ENCODE results near the gene MYRF. TPM values are rescaled to one million over a fixed set of nuclear protein-coding genes. Genes with fewer than 3 reads are reported as not detected.

Gene MYRF
- total and polyA plus RNA-seq, 2 donors (not counting 1 experiment from before 2014, with no cell fraction given) = 0.27 to 0.34 TPM

DNA sequence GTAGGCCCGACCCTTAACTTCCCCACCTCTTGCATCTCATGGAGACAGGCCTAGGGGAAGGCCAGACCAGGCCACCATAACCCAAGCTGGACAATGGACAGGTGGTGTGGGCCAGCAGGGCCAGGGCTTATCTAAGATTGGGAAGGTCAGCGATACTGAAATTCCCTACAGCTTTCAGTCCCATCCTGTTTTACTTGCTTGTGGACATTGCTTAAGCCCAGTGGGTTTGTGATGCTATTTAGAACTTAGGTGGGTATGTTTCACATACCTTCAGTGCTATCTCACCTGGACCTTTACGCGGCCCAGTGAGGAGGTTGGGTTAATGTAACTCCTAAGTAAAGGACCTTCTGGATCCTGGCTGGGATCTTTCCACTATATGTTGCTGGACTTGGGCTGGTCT is 77.4 kb downstream of the MYRF start:
- no peak overlapping the region for H3K27ac Mint-ChIP-seq
- Histone ChIP-seq H3K4me1 (ENCODE audit: control insufficient read depth in 2 of 2, insufficient read depth in 2 of 2, low read length in 2 of 2) (peaks cover 25 to 38% of the 10 kb centered on the region in 2 donors), H3K4me3 (ENCODE audit: control extremely low read depth in 1 of 5, extremely low read depth in 1 of 5, insufficient read depth in 1 of 5, low read depth in 2 of 5, low read length in 4 of 5) (no peak overlapping the region), H3K79me2 (ENCODE audit: control insufficient read depth, insufficient read depth, low read length) (no peaks in the 10 kb centered on the region), H3K27ac (ENCODE audit: low read length in 2 of 2) (no peak overlapping the region), H2AFZ (ENCODE audit: insufficient read depth, low read depth, low read length, poor library complexity, severe bottlenecking) (no peak overlapping the region), H3K4me2 (replicated peaks; ENCODE audit: low read depth, low read length, poor library complexity, severe bottlenecking) (no peak overlapping the region), H4K20me1 (ENCODE audit: control insufficient read depth, insufficient read depth, low read length, poor library complexity, severe bottlenecking) (no peaks in the 10 kb centered on the region), H3K9me3 (ENCODE audit: control extremely low read depth in 1 of 3, control insufficient read depth in 2 of 3, insufficient read depth in 1 of 3, low read length in 2 of 3) (peaks cover 0 to 3% (median 0%) of the 10 kb centered on the region in 3 donors), H3K27me3 (replicated peaks in 1 of 4; ENCODE audit: control extremely low read depth in 1 of 4, control insufficient read depth in 3 of 4, insufficient read depth in 4 of 4, low read length in 3 of 4) (peaks cover 0 to 13% (median 2%) of the 10 kb centered on the region in 4 experiments), H3K36me3 (replicated peaks in 1 of 2; ENCODE audit: control extremely low read depth in 1 of 2, control insufficient read depth in 1 of 2, extremely low read depth in 1 of 2, insufficient read depth in 2 of 2, low read length in 1 of 2) (no peaks in the 10 kb centered on the region), H3K9ac (ENCODE audit: low read length) (no peak overlapping the region)
- CTCF ChIA-PET = interaction anchor here (0.6 to 1.9 kb wide), 4 partner anchors 12 to 252 kb away, joined by 3 to 9 read pairs (median 4); no protein-coding TSS in a partner anchor
- TF ChIP-seq, protein P1, sequence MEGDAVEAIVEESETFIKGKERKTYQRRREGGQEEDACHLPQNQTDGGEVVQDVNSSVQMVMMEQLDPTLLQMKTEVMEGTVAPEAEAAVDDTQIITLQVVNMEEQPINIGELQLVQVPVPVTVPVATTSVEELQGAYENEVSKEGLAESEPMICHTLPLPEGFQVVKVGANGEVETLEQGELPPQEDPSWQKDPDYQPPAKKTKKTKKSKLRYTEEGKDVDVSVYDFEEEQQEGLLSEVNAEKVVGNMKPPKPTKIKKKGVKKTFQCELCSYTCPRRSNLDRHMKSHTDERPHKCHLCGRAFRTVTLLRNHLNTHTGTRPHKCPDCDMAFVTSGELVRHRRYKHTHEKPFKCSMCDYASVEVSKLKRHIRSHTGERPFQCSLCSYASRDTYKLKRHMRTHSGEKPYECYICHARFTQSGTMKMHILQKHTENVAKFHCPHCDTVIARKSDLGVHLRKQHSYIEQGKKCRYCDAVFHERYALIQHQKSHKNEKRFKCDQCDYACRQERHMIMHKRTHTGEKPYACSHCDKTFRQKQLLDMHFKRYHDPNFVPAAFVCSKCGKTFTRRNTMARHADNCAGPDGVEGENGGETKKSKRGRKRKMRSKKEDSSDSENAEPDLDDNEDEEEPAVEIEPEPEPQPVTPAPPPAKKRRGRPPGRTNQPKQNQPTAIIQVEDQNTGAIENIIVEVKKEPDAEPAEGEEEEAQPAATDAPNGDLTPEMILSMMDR (IDR thresholded peaks at IDR 0.05) = no peak
- no peak for TF ChIP-seq EZH2 (IDR thresholded peaks at IDR 0.05; ENCODE audit: borderline replicate concordance, insufficient read depth, low read depth, low read length, poor library complexity, severe bottlenecking)
- WGBS (ENCODE audit: insufficient coverage) = no CpG with 5 or more reads among the region's 4 CpGs
- no peaks in the 10 kb centered on the region for H3K9me3 Mint-ChIP-seq (ENCODE audit: insufficient read depth)
- H3K27me3 Mint-ChIP-seq = no peaks in the 10 kb centered on the region
- no peak for DNase-seq
- POLR2A ChIA-PET = interaction anchor here (1.7 kb wide), 1 partner anchor 14 kb away, joined by 4 read pairs; no protein-coding TSS in a partner anchor
- ATAC-seq (ENCODE audit: low read depth) = no peak
- peaks cover 33% of the 10 kb centered on the region for H3K4me1 Mint-ChIP-seq
- peak overlapping the region; percentile 66 for H3K4me3 Mint-ChIP-seq
- intact Hi-C loops (cut with micrococcal nuclease) = no loop called here

DNA sequence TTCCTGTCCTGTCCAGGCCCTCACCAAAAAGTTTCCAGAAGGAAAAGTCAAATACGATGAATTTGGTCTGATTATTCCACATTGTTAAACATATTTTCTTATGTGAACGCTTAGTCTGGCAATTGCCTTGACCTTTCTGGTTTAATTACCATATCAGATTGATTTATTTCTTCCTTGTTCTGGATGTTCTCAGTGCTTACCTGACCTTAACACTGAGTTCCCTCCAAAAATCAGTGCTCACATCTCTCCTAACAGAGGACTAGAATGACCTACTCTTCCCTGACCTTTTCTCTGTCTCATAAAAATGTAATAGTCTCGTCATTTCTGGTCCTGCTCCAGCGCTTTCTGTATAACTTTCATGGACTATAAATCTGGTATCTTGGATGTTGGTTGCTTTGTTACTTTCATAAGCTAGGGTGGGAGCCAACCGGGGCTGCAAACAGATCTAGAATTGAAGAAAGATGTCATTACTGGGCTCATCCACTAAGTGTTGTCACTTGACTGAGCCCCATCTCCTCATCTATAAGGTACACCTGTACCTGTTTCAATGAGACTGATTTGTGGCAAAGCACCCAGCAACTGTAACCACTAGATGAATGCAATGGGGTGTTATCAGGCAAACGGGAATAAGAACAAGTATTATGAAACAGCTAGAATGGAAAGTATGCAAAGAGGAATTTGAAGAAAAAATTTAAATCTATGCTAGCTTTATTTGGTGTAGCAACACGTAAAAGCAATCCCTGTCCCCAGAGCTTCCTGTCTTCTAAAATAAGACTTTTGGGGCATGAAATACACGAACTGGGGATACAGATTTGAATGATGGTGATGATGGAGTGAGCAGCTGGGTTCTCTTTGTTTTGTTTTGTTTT is 78.0 kb downstream of the MYRF start:
- POLR2A ChIA-PET = interaction anchor here (1.7 kb wide), 1 partner anchor 15 kb away, joined by 4 read pairs; no protein-coding TSS in a partner anchor
- Mint-ChIP-seq H3K4me1 (peaks cover 36% of the 10 kb centered on the region), H3K27ac (no peak overlapping the region), H3K27me3 (no peaks in the 10 kb centered on the region), H3K9me3 (ENCODE audit: insufficient read depth) (no peaks in the 10 kb centered on the region), H3K4me3 (no peak overlapping the region)
- ATAC-seq (ENCODE audit: low read depth) (no peak), DNase-seq (no peak)
- Histone ChIP-seq H3K9ac (ENCODE audit: low read length) (no peak overlapping the region), H3K79me2 (ENCODE audit: control insufficient read depth, insufficient read depth, low read length) (no peaks in the 10 kb centered on the region), H2AFZ (ENCODE audit: insufficient read depth, low read depth, low read length, poor library complexity, severe bottlenecking) (no peak overlapping the region), H3K4me3 (ENCODE audit: control extremely low read depth in 1 of 5, extremely low read depth in 1 of 5, insufficient read depth in 1 of 5, low read depth in 2 of 5, low read length in 4 of 5) (no peak overlapping the region), H3K9me3 (ENCODE audit: control extremely low read depth in 1 of 3, control insufficient read depth in 2 of 3, insufficient read depth in 1 of 3, low read length in 2 of 3) (peaks cover 0 to 3% (median 0%) of the 10 kb centered on the region in 3 donors), H4K20me1 (ENCODE audit: control insufficient read depth, insufficient read depth, low read length, poor library complexity, severe bottlenecking) (no peaks in the 10 kb centered on the region), H3K27me3 (replicated peaks in 1 of 4; ENCODE audit: control extremely low read depth in 1 of 4, control insufficient read depth in 3 of 4, insufficient read depth in 4 of 4, low read length in 3 of 4) (peaks cover 0 to 13% (median 2%) of the 10 kb centered on the region in 4 experiments), H3K4me2 (replicated peaks; ENCODE audit: low read depth, low read length, poor library complexity, severe bottlenecking) (no peak overlapping the region), H3K27ac (ENCODE audit: low read length in 2 of 2) (no peak overlapping the region), H3K4me1 (ENCODE audit: control insufficient read depth in 2 of 2, insufficient read depth in 2 of 2, low read length in 2 of 2) (peaks cover 30 to 44% of the 10 kb centered on the region in 2 donors), H3K36me3 (replicated peaks in 1 of 2; ENCODE audit: control extremely low read depth in 1 of 2, control insufficient read depth in 1 of 2, extremely low read depth in 1 of 2, insufficient read depth in 2 of 2, low read length in 1 of 2) (no peaks in the 10 kb centered on the region)
- CTCF ChIA-PET = interaction anchor here (0.6 to 1.9 kb wide), 5 partner anchors 12 to 942 kb away, joined by 3 to 6 read pairs (median 3); no protein-coding TSS in a partner anchor
- WGBS (ENCODE audit: insufficient coverage) = 39% methylated on average over 5 of the region's 8 CpGs
- TF ChIP-seq EZH2 (IDR thresholded peaks at IDR 0.05; ENCODE audit: borderline replicate concordance, insufficient read depth, low read depth, low read length, poor library complexity, severe bottlenecking) = no peak
- TF ChIP-seq, protein P1 (IDR thresholded peaks at IDR 0.05) = no peak
- intact Hi-C loops (cut with micrococcal nuclease) = no loop called here

Measured in B cell (primary cell).